22Rv1 (cell line): ENCODE results near the gene FOXP4.

Experiments used
- H3K27ac ChIP-seq: fragments of 450-650 bp; 2 replicates; pipeline ENCODE4 v1.5.1; 2017
- CTCF ChIP-seq: fragments of 450-650 bp; IDR thresholded peaks from 2 replicates; pipeline ENCODE4 v1.5.1; 2017; ENCODE audit warnings: mild to moderate bottlenecking
- ZFX ChIP-seq: fragments of 450-650 bp; IDR thresholded peaks from 2 replicates; pipeline ENCODE4 v1.6.1; 2017; ENCODE audit warnings: antibody characterized with exemption, borderline replicate concordance

The FOXP4 gene

GRCh38 chr6:41621802-41622201, 75.6 kb downstream of the FOXP4 start:
- H3K27ac ChIP-seq = no peak overlapping the region
- no peak for TF ChIP-seq CTCF
- no peak for TF ChIP-seq ZFX

GRCh38 chr6:41622206-41622988, 76.2 kb downstream of the FOXP4 start:
- TF ChIP-seq CTCF (no peak), ZFX (no peak)

GRCh38 chr6:41623330-41623729, 77.1 kb downstream of the FOXP4 start:
- TF ChIP-seq CTCF (no peak), ZFX (no peak)
- no peak overlapping the region for H3K27ac ChIP-seq

More at GRCh38 chr6:41622206-41622988, 76.2 kb downstream of the FOXP4 start:
- H3K27ac ChIP-seq = no peak overlapping the region

- no peak for TF ChIP-seq ZFX
- no peak for TF ChIP-seq CTCF
- H3K27ac ChIP-seq = no peak overlapping the region
Measured at GRCh38 chr6:41624621-41625380, 78.6 kb downstream of the FOXP4 start.

GRCh38 chr6:41625442-41625841, 79.3 kb downstream of the FOXP4 start:
- no peak for TF ChIP-seq ZFX
- no peak for TF ChIP-seq CTCF
- H3K27ac ChIP-seq = no peak overlapping the region

- TF ChIP-seq CTCF (no peak), ZFX (no peak)
- no peak overlapping the region for H3K27ac ChIP-seq
Measured at GRCh38 chr6:41626022-41626421, 79.8 kb downstream of the FOXP4 start.

- TF ChIP-seq CTCF = no peak
- TF ChIP-seq ZFX = no peak
- no peak overlapping the region for H3K27ac ChIP-seq
Measured at GRCh38 chr6:41626917-41627316, 80.7 kb downstream of the FOXP4 start.
